PC-3 (cell line): ENCODE measurements around the gene CERS5. TPM values are rescaled to one million over a fixed set of nuclear protein-coding genes. Genes with fewer than 3 reads are reported as not detected.

Source experiments
- ATAC-seq: fragments of 200-7000 bp; cut with Tn5 transposase; 2 replicates; pipeline ENCODE4 v1.9.1; 2020; ENCODE audit warnings: mild to moderate bottlenecking, moderate library complexity
- BruUV-seq: library from RNA; stranded (reverse); fragments of 400-500 nt; replicated peaks from 2 replicates; lab custom pipeline; 2021; lab: Mats Ljungman, UMichigan
- CTCF ChIA-PET: fragments of 300-600 bp; sonication (Branson Sonifier 250); formaldehyde crosslinking; loops from one replicate; lab custom pipeline; 2022; ENCODE audit warnings: antibody characterized with exemption; lab: Charles Lee
- POLR2A ChIA-PET: fragments of 300-600 bp; sonication (Branson Sonifier 250); formaldehyde crosslinking; loops from one replicate; lab custom pipeline; 2022; ENCODE audit warnings: antibody characterized with exemption; ENCODE audit not compliant: unreplicated experiment; lab: Charles Lee
- DNase-seq: peaks from one replicate; pipeline ENCODE4 v3.0.0-alpha.2; 2015
- H2AFZ ChIP-seq: fragments of 300-600 bp; sonication (generic); 2 replicates; pipeline ENCODE4 v1.6.0; 2016; ENCODE audit warnings: antibody characterized with exemption, low read length
- H3F3A ChIP-seq: fragments of 300-600 bp; sonication (generic); one replicate; pipeline ENCODE4 v1.6.0; 2017; ENCODE audit warnings: antibody characterized with exemption, low read length, control low read depth, mild to moderate bottlenecking; ENCODE audit not compliant: unreplicated experiment
- H3K27ac ChIP-seq: fragments of 300-600 bp; sonication (generic); 2 replicates; pipeline ENCODE4 v1.5.1; 2016; ENCODE audit warnings: mild to moderate bottlenecking, low read length
- H3K27me3 ChIP-seq: fragments of 300-600 bp; sonication (generic); 2 replicates; pipeline ENCODE4 v1.6.1; 2016; ENCODE audit warnings: low read length, mixed read lengths
- H3K36me3 ChIP-seq: fragments of 300-600 bp; sonication (generic); 2 replicates; pipeline ENCODE4 v1.6.1; 2016; ENCODE audit warnings: low read depth, mixed run types, low read length, mixed read lengths
- H3K4me1 ChIP-seq: fragments of 300-600 bp; sonication (generic); 2 replicates; pipeline ENCODE4 v1.5.1; 2016; ENCODE audit warnings: low read length; ENCODE audit not compliant: insufficient read depth
- H3K4me2 ChIP-seq: fragments of 300-600 bp; sonication (generic); 2 replicates; pipeline ENCODE4 v1.6.0; 2016; ENCODE audit warnings: low read length
- H3K4me3 ChIP-seq: fragments of 300-600 bp; sonication (generic); 2 replicates; pipeline ENCODE4 v1.5.1; 2016; ENCODE audit warnings: mild to moderate bottlenecking, low read length, mixed read lengths
- H3K79me2 ChIP-seq: fragments of 300-600 bp; sonication (generic); 2 replicates; pipeline ENCODE4 v1.6.1; 2017; ENCODE audit warnings: low read length, mixed read lengths
- H3K9ac ChIP-seq: fragments of 300-600 bp; sonication (generic); 2 replicates; pipeline ENCODE4 v1.6.0; 2016; ENCODE audit warnings: mild to moderate bottlenecking, low read length
- H3K9me2 ChIP-seq: fragments of 300-600 bp; sonication (generic); replicated peaks from 2 replicates; pipeline ENCODE4 v1.6.1; 2016; ENCODE audit warnings: mixed run types, low read length, mixed read lengths
- H3K9me3 ChIP-seq: fragments of 300-600 bp; sonication (generic); 2 replicates; pipeline ENCODE4 v1.6.1; 2016; ENCODE audit warnings: low read length, mixed read lengths
- H4K20me1 ChIP-seq: fragments of 300-600 bp; sonication (generic); 2 replicates; pipeline ENCODE4 v1.6.1; 2016; ENCODE audit warnings: low read length, mixed read lengths
- EZH2 ChIP-seq: fragments of 300-600 bp; sonication (generic); IDR thresholded peaks from one replicate; pipeline ENCODE4 v1.6.1; 2017; ENCODE audit warnings: antibody characterized with exemption, mild to moderate bottlenecking, low read length; ENCODE audit not compliant: unreplicated experiment
- EZH2phosphoT487 ChIP-seq: fragments of 300-600 bp; sonication (generic); IDR thresholded peaks from 2 replicates; pipeline ENCODE4 v1.6.1; 2018; ENCODE audit warnings: mild to moderate bottlenecking, antibody characterized with exemption, low read length, borderline replicate concordance
- intact Hi-C: fragments of 100-400 bp; cut with micrococcal nuclease; formaldehyde crosslinking; loops from 2 replicates; pipeline ENCODE4 v1.9.0; 2023
- total RNA-seq: library from RNA; depleted of rRNA; stranded (reverse); fragments of >200 nt; gene quantifications from 2 replicates; pipeline ENCODE4 v1.2.3, GENCODE V29; 2014
- TF ChIP-seq, protein P1 (sequence below): fragments of 300-600 bp; sonication (generic); conservative IDR thresholded peaks from 2 replicates; pipeline ENCODE4 v1.5.1; 2017; ENCODE audit warnings: antibody characterized with exemption, low read depth, mild to moderate bottlenecking, low read length

The CERS5 gene
- total RNA-seq, 1 experiment from 2014 or later = 24.9 TPM

DNA sequence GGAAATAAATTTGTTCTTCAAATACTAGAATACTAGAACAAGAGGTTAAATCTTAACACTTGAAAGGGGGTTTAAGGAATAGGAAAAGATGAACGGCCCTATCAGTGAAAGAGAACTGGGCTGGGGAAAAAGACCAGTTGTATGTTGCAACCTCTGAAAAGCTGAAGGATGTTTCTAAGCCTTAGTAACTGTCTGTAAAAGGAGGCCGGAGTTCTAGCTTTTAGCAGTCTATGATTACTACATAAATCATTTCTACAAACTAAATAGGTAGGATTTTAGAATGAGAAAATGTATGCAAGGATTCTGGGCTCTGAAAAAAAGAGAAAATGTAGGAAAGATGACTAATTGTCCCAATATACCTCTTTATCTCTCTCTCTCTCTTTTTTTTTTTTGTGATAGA, 4.9 kb downstream of the CERS5 start:
- H3K36me3 ChIP-seq = no peaks in the 10 kb centered on the region
- H3K9ac ChIP-seq = no peak overlapping the region
- no TSS peak for BruUV-seq
- H3K4me1 ChIP-seq = peaks cover 4% of the 10 kb centered on the region; the same call in 1 of the 2 replicates
- no peak for DNase-seq
- no peaks in the 10 kb centered on the region for H3K9me3 ChIP-seq
- intact Hi-C loops = no loop called here
- ATAC-seq = no peak
- H3K27ac ChIP-seq = no peak overlapping the region
- peaks cover 41% of the 10 kb centered on the region for H3K79me2 ChIP-seq
- no peaks in the 10 kb centered on the region for H3K9me2 ChIP-seq
- CTCF ChIA-PET = no interaction called here
- no peak overlapping the region for H3K4me2 ChIP-seq
- no peaks in the 10 kb centered on the region for H4K20me1 ChIP-seq
- POLR2A ChIA-PET = interaction anchor here (0.6 kb wide), 1 partner anchor 863 kb away, joined by 3 read pairs; no protein-coding TSS in a partner anchor
- no peak for TF ChIP-seq EZH2
- no peak for TF ChIP-seq EZH2phosphoT487
- TF ChIP-seq, protein P1, sequence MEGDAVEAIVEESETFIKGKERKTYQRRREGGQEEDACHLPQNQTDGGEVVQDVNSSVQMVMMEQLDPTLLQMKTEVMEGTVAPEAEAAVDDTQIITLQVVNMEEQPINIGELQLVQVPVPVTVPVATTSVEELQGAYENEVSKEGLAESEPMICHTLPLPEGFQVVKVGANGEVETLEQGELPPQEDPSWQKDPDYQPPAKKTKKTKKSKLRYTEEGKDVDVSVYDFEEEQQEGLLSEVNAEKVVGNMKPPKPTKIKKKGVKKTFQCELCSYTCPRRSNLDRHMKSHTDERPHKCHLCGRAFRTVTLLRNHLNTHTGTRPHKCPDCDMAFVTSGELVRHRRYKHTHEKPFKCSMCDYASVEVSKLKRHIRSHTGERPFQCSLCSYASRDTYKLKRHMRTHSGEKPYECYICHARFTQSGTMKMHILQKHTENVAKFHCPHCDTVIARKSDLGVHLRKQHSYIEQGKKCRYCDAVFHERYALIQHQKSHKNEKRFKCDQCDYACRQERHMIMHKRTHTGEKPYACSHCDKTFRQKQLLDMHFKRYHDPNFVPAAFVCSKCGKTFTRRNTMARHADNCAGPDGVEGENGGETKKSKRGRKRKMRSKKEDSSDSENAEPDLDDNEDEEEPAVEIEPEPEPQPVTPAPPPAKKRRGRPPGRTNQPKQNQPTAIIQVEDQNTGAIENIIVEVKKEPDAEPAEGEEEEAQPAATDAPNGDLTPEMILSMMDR = no peak
- H2AFZ ChIP-seq = no peak overlapping the region
- H3F3A ChIP-seq = no peaks in the 10 kb centered on the region
- H3K4me3 ChIP-seq = no peak overlapping the region
- H3K27me3 ChIP-seq = no peaks in the 10 kb centered on the region

DNA sequence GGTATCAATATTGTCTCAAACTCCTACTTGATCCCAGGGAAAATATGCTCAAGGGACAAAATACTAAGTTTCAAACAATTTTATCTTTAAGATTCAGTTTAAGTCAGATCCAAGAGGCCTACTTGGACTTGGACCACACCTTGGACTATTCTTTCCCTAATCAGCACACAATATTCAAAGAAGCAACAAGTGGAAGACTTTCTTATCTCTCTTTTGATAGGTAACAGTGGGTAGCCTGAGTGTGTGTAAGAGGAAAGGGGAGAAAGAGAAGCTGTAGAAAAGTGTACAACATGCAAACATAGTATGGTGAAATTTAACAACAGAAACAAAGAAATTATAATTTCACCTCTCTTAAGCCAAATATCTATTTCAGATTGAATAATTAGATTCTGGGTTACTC, 6.5 kb downstream of the CERS5 start:
- H3K79me2 ChIP-seq = peaks cover 26% of the 10 kb centered on the region
- H3K4me2 ChIP-seq = no peak overlapping the region
- H4K20me1 ChIP-seq = no peaks in the 10 kb centered on the region
- H3K9me2 ChIP-seq = no peaks in the 10 kb centered on the region
- no peak overlapping the region for H3K27ac ChIP-seq
- no peaks in the 10 kb centered on the region for H3K4me1 ChIP-seq
- DNase-seq = no peak
- TF ChIP-seq, protein P1 = no peak
- no peak for TF ChIP-seq EZH2phosphoT487
- no peak for TF ChIP-seq EZH2
- BruUV-seq = no TSS peak
- H3F3A ChIP-seq = no peaks in the 10 kb centered on the region
- intact Hi-C loops = no loop called here
- H3K4me3 ChIP-seq = no peak overlapping the region
- H3K9me3 ChIP-seq = no peaks in the 10 kb centered on the region
- no peaks in the 10 kb centered on the region for H3K36me3 ChIP-seq
- no peak for ATAC-seq
- H3K27me3 ChIP-seq = no peaks in the 10 kb centered on the region
- ChIA-PET POLR2A (no interaction called here), CTCF (no interaction called here)
- no peak overlapping the region for H2AFZ ChIP-seq
- H3K9ac ChIP-seq = no peak overlapping the region

DNA sequence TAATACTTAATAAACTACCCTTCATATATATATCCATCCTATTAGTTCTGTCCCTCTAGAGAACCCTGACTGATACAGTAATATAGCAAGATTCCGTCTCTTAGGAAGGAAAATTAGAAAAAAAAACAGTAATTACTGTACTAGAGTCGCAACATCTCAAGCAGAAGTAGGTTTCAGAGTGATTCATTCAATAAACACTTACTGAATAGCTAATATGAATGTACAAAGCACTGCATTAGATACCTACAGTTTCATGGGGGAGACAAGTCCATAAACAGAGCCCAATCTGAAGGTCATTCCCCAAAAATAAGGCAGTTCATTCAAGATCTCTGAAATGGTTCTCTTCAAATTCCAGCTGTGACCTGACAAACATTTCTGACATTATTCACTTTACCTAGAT, 9.9 kb downstream of the CERS5 start:
- no peak overlapping the region for H3K4me3 ChIP-seq
- H3K9ac ChIP-seq = no peak overlapping the region
- BruUV-seq = no TSS peak
- H3K79me2 ChIP-seq = no peaks in the 10 kb centered on the region; the same call in 1 of the 2 replicates
- ChIA-PET CTCF (no interaction called here), POLR2A (no interaction called here)
- H3K4me1 ChIP-seq = no peaks in the 10 kb centered on the region
- no peaks in the 10 kb centered on the region for H4K20me1 ChIP-seq
- H3K4me2 ChIP-seq = no peak overlapping the region
- no peaks in the 10 kb centered on the region for H3K9me3 ChIP-seq
- H3F3A ChIP-seq = no peaks in the 10 kb centered on the region
- no peak for DNase-seq
- no peak overlapping the region for H3K27ac ChIP-seq
- H3K9me2 ChIP-seq = no peaks in the 10 kb centered on the region
- intact Hi-C loops = no loop called here
- no peaks in the 10 kb centered on the region for H3K27me3 ChIP-seq
- TF ChIP-seq, protein P1 = no peak
- TF ChIP-seq EZH2 = no peak
- TF ChIP-seq EZH2phosphoT487 = no peak
- H3K36me3 ChIP-seq = no peaks in the 10 kb centered on the region
- ATAC-seq = no peak; the same call in 1 of the 2 replicates
- no peak overlapping the region for H2AFZ ChIP-seq
